PC-9 (cell line): ENCODE measurements around the gene IRF2.

Experiments
- EZH2 ChIP-seq: fragments of 200-600 bp; sonication (generic); IDR thresholded peaks from 2 replicates; pipeline ENCODE4 v1.8.0; 2017; ENCODE audit warnings: antibody characterized with exemption, low read depth
- TF ChIP-seq, protein P1 (sequence below): fragments of 200-600 bp; sonication (generic); conservative IDR thresholded peaks from 2 replicates; pipeline ENCODE4 v1.6.1; 2017; ENCODE audit warnings: mixed run types, antibody characterized with exemption, mild to moderate bottlenecking, moderate library complexity

DNA sequence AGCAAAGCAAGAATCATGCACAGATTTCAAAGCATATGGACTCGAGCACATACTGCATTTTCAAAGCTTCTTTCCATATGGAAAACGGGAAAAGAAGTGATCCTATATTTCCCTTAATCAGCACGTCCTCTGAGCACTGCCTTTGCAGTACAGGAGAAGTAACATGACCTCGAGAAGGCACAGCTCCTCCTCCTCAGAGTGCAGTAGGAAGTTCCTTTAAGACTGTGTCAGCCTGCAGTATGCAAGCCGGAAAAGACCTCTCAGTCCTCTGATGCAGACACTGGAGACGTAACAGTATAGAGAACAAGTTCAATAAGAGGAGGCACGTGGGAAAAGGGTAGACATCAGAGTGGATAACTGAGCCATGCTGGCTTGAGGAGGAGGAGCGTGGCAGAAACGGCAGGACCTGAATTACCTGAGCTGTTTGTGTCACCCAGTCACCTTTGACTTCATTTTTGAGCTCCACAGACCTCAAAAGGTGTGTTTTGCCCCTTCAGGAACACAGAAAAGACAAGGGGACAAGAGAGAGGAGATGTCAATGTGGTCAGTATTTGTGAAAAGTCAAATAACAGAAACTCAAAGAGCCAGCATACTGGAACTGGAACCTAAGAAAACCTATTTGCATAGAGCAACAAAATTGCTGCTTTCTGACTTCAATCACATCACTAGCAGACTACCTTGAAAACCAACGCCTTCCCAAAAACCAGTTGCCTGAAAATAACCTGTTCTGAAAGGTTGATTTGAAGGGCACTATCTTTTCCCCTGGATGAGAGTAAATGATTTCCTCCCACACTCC lies 20.8 kb downstream of the IRF2 start:
- TF ChIP-seq, protein P1, sequence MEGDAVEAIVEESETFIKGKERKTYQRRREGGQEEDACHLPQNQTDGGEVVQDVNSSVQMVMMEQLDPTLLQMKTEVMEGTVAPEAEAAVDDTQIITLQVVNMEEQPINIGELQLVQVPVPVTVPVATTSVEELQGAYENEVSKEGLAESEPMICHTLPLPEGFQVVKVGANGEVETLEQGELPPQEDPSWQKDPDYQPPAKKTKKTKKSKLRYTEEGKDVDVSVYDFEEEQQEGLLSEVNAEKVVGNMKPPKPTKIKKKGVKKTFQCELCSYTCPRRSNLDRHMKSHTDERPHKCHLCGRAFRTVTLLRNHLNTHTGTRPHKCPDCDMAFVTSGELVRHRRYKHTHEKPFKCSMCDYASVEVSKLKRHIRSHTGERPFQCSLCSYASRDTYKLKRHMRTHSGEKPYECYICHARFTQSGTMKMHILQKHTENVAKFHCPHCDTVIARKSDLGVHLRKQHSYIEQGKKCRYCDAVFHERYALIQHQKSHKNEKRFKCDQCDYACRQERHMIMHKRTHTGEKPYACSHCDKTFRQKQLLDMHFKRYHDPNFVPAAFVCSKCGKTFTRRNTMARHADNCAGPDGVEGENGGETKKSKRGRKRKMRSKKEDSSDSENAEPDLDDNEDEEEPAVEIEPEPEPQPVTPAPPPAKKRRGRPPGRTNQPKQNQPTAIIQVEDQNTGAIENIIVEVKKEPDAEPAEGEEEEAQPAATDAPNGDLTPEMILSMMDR: no peak
- TF ChIP-seq EZH2: no peak
